Testis (tissue), 2 donors: Measurements from ENCODE around the gene IGSF9B.

Source experiments
- POLR2A ChIP-seq: fragments of 450-650 bp; IDR thresholded peaks from one replicate; pipeline ENCODE4 v1.6.1; 2017; ENCODE audit warnings: antibody characterized with exemption, mild to moderate bottlenecking, moderate library complexity
- TF ChIP-seq, protein P1 (sequence below), 3 experiments: fragments of 450-650 bp in 2 of 3; fragments of 200-600 bp in 1 of 3; sonication (generic) in 1 of 3; IDR thresholded peaks; one replicate each; pipeline ENCODE4 v1.5.1; 2016 to 2019; ENCODE audit warnings: antibody characterized with exemption in 3 of 3, mild to moderate bottlenecking in 2 of 3, moderate library complexity in 1 of 3

DNA sequence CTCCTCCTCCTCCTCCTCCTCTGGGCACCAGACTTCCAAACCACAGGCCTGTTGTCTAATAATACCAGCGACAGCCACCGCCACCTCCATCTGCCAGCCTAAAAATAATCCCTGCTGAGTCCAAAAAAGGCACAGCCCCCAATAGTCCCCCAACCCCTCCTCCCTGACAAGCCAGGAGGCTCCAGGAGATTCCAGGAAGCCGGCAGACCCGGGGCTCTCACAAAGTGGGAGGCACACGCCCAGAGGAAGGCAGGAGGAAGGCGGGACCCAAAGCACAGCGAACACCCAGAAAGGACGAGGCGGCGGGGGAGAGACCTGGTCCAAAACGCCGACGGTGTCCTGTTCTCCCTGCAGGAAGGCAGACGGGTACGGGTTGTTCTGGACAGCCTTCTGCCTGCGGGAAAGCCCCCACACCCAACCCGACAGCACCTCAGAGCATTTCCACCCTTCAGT is 5.9 kb downstream of the IGSF9B start:
- TF ChIP-seq, protein P1, sequence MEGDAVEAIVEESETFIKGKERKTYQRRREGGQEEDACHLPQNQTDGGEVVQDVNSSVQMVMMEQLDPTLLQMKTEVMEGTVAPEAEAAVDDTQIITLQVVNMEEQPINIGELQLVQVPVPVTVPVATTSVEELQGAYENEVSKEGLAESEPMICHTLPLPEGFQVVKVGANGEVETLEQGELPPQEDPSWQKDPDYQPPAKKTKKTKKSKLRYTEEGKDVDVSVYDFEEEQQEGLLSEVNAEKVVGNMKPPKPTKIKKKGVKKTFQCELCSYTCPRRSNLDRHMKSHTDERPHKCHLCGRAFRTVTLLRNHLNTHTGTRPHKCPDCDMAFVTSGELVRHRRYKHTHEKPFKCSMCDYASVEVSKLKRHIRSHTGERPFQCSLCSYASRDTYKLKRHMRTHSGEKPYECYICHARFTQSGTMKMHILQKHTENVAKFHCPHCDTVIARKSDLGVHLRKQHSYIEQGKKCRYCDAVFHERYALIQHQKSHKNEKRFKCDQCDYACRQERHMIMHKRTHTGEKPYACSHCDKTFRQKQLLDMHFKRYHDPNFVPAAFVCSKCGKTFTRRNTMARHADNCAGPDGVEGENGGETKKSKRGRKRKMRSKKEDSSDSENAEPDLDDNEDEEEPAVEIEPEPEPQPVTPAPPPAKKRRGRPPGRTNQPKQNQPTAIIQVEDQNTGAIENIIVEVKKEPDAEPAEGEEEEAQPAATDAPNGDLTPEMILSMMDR (IDR thresholded peaks at IDR 0.05): no peak
- no peak for TF ChIP-seq POLR2A
